ENCODE measurements around the gene CH25H.

Gene CH25H

DNA sequence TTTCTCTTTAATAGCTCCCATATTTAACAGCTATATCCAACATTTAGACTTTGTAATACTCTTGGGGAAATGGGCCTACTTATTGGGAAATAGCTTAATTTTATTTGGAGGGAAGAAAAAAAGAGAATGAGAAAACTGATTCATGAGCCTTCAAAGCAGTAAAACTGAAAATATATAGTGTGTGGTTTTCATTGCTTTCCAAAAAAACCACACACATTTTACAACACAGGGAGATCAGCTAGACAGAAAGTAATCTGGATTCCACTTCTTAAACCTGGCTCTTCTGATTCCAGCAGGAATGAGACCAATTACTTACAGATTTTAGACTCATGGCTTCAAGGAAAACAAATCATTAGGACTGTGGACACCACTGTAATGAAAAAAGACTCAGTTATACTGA, 48.7 kb downstream of the CH25H start:
- no peak for DNase-seq (ENCODE audit: low read depth, low spot score)

DNA sequence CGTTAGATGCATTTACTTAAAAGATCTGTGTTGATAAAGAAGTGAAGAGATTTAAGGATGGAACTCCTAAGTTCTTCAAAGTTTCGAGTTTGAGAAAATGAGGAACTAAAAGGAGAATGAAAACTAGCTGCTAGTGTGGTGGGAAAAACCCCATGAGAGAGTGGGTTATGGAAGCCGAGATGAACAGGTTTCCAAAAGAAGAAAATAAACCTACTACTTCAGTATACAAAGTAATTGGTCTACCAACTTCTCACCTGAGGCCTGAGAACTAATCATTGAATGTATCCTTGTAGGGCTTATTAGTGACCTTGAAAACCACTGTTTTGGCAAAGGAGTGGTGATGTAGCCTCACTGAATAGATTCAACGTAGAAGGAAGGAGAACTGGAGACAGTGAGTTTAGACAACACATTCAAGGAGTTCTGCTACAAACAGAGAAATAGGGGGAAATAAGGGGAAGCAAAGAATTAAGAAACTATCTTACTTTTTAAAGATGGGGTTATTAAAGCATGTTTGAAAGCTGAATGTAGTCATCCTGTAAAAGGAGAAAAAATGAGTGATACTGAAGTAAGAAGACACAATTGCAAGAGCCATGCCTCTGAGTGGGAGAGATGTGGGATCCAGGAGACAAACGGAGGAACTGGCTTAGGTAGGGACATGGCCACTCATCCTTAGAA, 50.8 kb downstream of the CH25H start:
- DNase-seq (ENCODE audit: low read depth, low spot score), result no peak
